ENCODE data around the gene CRACDL.

Gene CRACDL

DNA sequence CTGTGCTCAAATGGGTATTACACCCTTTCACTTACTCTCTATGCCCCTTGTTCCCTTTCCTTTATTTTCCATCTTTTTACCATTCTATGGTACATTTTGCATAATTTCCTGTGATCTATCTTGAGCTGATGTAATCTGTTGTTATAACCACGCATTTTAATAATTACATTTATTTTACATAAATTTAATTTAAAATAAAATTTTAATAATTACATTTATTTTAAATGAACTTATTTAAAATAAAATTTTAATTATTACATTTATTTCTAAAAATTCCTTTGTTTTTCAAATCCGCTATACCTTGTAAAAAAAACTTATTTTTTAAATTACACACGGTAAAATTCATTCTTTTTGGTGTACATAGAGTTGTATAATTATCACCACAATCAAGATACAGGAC, 93.9 kb downstream of the CRACDL start:
- TF ChIP-seq, protein P1, sequence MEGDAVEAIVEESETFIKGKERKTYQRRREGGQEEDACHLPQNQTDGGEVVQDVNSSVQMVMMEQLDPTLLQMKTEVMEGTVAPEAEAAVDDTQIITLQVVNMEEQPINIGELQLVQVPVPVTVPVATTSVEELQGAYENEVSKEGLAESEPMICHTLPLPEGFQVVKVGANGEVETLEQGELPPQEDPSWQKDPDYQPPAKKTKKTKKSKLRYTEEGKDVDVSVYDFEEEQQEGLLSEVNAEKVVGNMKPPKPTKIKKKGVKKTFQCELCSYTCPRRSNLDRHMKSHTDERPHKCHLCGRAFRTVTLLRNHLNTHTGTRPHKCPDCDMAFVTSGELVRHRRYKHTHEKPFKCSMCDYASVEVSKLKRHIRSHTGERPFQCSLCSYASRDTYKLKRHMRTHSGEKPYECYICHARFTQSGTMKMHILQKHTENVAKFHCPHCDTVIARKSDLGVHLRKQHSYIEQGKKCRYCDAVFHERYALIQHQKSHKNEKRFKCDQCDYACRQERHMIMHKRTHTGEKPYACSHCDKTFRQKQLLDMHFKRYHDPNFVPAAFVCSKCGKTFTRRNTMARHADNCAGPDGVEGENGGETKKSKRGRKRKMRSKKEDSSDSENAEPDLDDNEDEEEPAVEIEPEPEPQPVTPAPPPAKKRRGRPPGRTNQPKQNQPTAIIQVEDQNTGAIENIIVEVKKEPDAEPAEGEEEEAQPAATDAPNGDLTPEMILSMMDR (IDR thresholded peaks at IDR 0.05; ENCODE audit: control insufficient read depth, insufficient read depth, low read depth, low read length, missing control alignments) = no peak

DNA sequence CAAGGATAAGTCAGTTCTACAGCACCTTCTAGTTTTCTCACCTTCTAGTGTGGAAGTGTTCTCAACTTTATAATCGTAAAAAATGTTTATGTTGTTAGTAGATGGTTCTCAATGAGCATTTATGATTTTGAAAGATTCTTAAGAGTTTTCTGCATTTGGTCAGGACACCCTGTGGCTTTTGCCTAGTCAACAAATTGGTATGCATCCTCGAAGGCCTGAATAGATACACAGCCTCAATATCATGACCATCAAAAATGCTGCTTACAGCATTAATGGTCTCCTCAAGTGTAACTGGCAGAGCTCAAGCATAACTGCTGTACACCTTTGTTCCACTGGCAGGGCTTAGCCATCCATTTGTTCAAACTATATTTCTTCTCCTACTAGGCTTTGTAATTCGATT, 96.7 kb downstream of the CRACDL start:
- DNase-seq (ENCODE audit: low read depth) = no peak
- TF ChIP-seq, protein P1 (IDR thresholded peaks at IDR 0.05; ENCODE audit: control insufficient read depth, insufficient read depth, low read depth, low read length, missing control alignments) = no peak
- no peak overlapping the region for H3K4me3 ChIP-seq (ENCODE audit: control insufficient read depth, low read depth, low read length)

More for the DNA sequence above, 93.9 kb downstream of the CRACDL start:
- DNase-seq (ENCODE audit: low read depth) = no peak
- H3K4me3 ChIP-seq (ENCODE audit: control insufficient read depth, low read depth, low read length) = no peak overlapping the region

DNA sequence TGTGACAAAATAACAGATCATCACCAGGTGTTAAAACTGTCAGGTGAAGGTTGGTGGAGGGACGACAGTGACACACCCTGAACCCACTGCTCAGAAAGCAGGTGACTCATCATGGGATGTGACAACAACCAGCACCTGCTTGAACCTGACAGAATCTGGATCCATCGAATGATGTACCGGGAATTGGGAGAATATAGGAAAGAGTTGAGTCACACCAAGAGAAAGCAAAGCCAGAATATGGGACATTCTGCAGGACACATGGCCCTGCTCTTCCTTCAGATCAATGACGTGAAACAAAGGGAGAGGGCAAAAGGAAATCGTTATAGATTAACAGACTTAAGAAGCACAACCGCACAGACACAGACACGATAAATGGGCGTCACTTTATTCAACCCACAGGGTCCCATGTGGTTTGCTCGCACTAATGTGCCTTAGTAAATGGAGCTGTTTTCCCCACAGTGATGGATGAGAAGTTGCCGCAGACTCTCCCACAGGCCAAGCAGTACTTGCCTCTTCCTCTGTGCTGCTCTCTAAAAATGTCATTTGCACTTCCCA, 100.1 kb downstream of the CRACDL start:
- no peak for DNase-seq (ENCODE audit: low read depth)
- no peak overlapping the region for H3K4me3 ChIP-seq (ENCODE audit: control insufficient read depth, low read depth, low read length)
- TF ChIP-seq, protein P1 (IDR thresholded peaks at IDR 0.05; ENCODE audit: control insufficient read depth, insufficient read depth, low read depth, low read length, missing control alignments) = no peak

DNA sequence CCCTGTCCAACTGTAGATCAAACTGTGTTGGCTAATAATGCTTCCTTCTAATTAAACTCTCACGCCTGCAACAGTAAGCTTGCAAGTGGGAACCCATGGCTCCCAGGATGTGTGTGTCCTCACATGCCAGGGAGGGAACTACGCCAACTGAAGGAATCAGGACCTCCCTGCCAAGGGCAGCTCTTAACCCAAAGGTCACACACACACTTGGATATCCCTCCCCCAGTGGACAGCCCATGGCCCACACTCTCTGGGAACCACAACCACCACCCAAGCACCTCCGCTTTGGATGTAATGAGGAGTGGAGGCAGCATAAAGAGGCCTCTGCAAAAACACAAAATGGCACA, 102.1 kb downstream of the CRACDL start:
- TF ChIP-seq, protein P1 (IDR thresholded peaks at IDR 0.05; ENCODE audit: control insufficient read depth, insufficient read depth, low read depth, low read length, missing control alignments) = no peak
- no peak for DNase-seq (ENCODE audit: low read depth)
- no peak overlapping the region for H3K4me3 ChIP-seq (ENCODE audit: control insufficient read depth, low read depth, low read length)

DNA sequence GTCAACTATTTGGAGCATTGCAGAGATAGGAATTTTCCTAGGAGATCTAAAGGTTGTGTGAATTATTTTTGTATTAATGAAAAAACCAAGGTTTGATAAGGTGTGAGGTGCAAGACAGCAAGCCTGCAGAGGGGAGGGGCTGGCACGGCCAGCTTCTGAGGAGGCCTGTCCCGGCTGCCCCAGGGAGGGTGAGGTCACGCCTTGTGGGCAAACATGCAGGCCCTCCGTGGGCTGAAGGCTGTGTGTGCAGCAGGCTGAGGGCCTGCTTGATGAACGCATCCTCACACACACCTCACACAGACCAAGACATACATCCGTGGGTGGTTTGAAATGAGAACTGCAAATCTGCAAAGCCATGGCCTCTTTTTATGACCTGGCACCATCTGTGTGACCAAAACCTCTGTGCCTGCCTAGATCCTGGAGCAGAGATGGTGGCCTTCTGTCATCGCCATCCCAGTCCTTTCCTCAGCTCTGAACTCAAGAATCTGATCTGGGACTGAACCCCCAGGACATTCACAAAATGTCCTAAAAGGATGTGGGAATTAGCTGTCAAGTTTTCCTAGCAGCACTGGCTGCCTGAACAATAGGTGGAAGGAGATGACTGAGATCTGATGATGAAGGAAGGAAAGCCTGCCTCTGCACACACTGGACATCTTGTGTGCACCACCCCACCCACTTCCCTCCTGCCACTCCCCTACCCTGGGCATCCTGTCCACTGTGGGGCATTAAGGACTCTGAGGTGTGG, 102.7 kb downstream of the CRACDL start:
- TF ChIP-seq, protein P1 (IDR thresholded peaks at IDR 0.05; ENCODE audit: control insufficient read depth, insufficient read depth, low read depth, low read length, missing control alignments) = no peak
- H3K4me3 ChIP-seq (ENCODE audit: control insufficient read depth, low read depth, low read length) = no peak overlapping the region
- no peak for DNase-seq (ENCODE audit: low read depth)

DNA sequence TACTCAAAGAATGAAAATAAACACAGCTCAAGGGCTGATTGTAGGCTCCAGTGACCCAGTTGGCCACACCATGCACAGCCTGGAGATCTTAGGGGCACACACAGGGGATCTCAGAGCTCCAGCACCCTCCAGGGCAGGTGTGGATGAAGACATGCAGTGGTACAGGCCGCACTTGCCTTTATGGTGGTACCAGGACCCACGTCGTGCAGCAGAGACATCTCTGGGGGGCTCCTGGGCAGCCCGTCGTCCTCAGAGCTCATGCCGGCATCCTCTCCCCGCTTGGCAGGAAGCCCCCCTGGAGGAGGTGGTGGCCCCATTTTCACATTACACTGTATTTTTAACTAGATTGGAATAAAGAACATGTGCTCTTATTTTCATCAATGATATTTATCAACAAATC, 103.9 kb downstream of the CRACDL start:
- no peak overlapping the region for H3K4me3 ChIP-seq (ENCODE audit: control insufficient read depth, low read depth, low read length)
- TF ChIP-seq, protein P1 (IDR thresholded peaks at IDR 0.05; ENCODE audit: control insufficient read depth, insufficient read depth, low read depth, low read length, missing control alignments) = no peak
- DNase-seq (ENCODE audit: low read depth) = no peak
